ENCODE data around the gene TSPO2.

The TSPO2 gene

GRCh38 chr6:41042226-41043055 lies at the start of gene TSPO2:
Gene TSPO2, plus strand, starts transcription at chr6:41042467. Its CDS starts 519 bp downstream, at chr6:41042986.
- TF ChIP-seq CTCF (IDR thresholded peaks at IDR 0.05; ENCODE audit: low read depth, low read length): no peak

GRCh38 chr6:40992746-40993145 lies 49.5 kb upstream of the TSPO2 start:
- no peak overlapping the region for H3K4me3 ChIP-seq (replicated peaks in 1 of 2; ENCODE audit: low read depth in 2 of 2, low read length in 2 of 2)
- DNase-seq (ENCODE audit: low read depth in 2 of 2): no peak
- TF ChIP-seq CTCF (IDR thresholded peaks at IDR 0.05; ENCODE audit: low read depth, low read length): no peak

More at GRCh38 chr6:41042226-41043055, at the start of gene TSPO2:
- DNase-seq (ENCODE audit: low read depth in 2 of 2): no peak
- no peak within 1 kb of the TSS for H3K4me3 ChIP-seq (replicated peaks in 1 of 2; ENCODE audit: low read depth in 2 of 2, low read length in 2 of 2)

GRCh38 chr6:40996591-40997233 lies 45.6 kb upstream of the TSPO2 start:
- peak; percentile 2 to 45 for DNase-seq (ENCODE audit: low read depth in 2 of 2)
- no peak overlapping the region for H3K4me3 ChIP-seq (replicated peaks in 1 of 2; ENCODE audit: low read depth in 2 of 2, low read length in 2 of 2)
- no peak for TF ChIP-seq CTCF (IDR thresholded peaks at IDR 0.05; ENCODE audit: low read depth, low read length)

- TF ChIP-seq CTCF (IDR thresholded peaks at IDR 0.05; ENCODE audit: low read depth, low read length): no peak
- DNase-seq (ENCODE audit: low read depth in 2 of 2): peak; percentile 40 to 74
- H3K4me3 ChIP-seq (replicated peaks in 1 of 2; ENCODE audit: low read depth in 2 of 2, low read length in 2 of 2): no peak overlapping the region
These were observed 44.9 kb upstream of the TSPO2 start for GRCh38 chr6:40997234-40997957.

- peak in 1 of 2 donors; percentile 4 for DNase-seq (ENCODE audit: low read depth in 2 of 2)
- no peak for TF ChIP-seq CTCF (IDR thresholded peaks at IDR 0.05; ENCODE audit: low read depth, low read length)
- no peak overlapping the region for H3K4me3 ChIP-seq (replicated peaks in 1 of 2; ENCODE audit: low read depth in 2 of 2, low read length in 2 of 2)
These were observed 43.6 kb upstream of the TSPO2 start for GRCh38 chr6:40998661-40999060.

- peak; percentile 44 for TF ChIP-seq CTCF (IDR thresholded peaks at IDR 0.05; ENCODE audit: low read depth, low read length)
- peak; percentile 54 to 78 for DNase-seq (ENCODE audit: low read depth in 2 of 2)
- no peak overlapping the region for H3K4me3 ChIP-seq (replicated peaks in 1 of 2; ENCODE audit: low read depth in 2 of 2, low read length in 2 of 2)
These were observed 42.7 kb upstream of the TSPO2 start for GRCh38 chr6:40999569-40999968.

All from cardiac fibroblast (primary cell).